ENCODE measurements around the gene B4GALNT3. TPM values are rescaled to one million over a fixed set of nuclear protein-coding genes. Genes with fewer than 3 reads are reported as not detected.
"Not testable (repeated sequence)": the region's sequence is repeated elsewhere in the genome, so short reads cannot be mapped to it uniquely, and the experiment has no call there.

Gene B4GALNT3
- total and polyA plus RNA-seq, 4 donors, result 1.7 to 36.1 (median 13.0) TPM

- H3K27me3 ChIP-seq (ENCODE audit: control insufficient read depth in 3 of 3, insufficient read depth in 3 of 3, low read length in 2 of 3), result no peaks in the 10 kb centered on the region
- WGBS, 2 donors, result 8% methylated on average over 39 of the region's 39 CpGs
- DNase-seq (peak; percentile 73 to 81 (median 79)), ATAC-seq (ENCODE audit: insufficient read depth, low FRiP score) (peak; percentile 82)
- peaks cover 0 to 22% (median 10%) of the 10 kb centered on the region in 5 donors for H3K4me1 ChIP-seq (ENCODE audit: control insufficient read depth in 5 of 5, insufficient read depth in 5 of 5, low read length in 5 of 5)
- H3K36me3 ChIP-seq (ENCODE audit: control insufficient read depth in 4 of 4, insufficient read depth in 4 of 4, low read length in 4 of 4), result no peaks in the 10 kb centered on the region
- peak; percentile 94 for TF ChIP-seq CTCF (IDR thresholded peaks at IDR 0.05; ENCODE audit: control extremely low read depth, extremely low read depth)
- no peak overlapping the region for H3K4me3 ChIP-seq
- peak overlapping the region in 1 of 2 donors; percentile 37 for H3K9ac ChIP-seq (ENCODE audit: insufficient read depth in 1 of 2, low read length in 2 of 2)
- peak overlapping the region; percentile 41 to 74 for H3K27ac ChIP-seq (ENCODE audit: low read depth in 1 of 2, low read length in 1 of 2)
- H3K9me3 ChIP-seq (ENCODE audit: control insufficient read depth in 4 of 4, insufficient read depth in 3 of 4, low read length in 3 of 4), result no peaks in the 10 kb centered on the region
Observed at GRCh38 chr12:575948-576614, 116.3 kb downstream of the B4GALNT3 start.

DNA sequence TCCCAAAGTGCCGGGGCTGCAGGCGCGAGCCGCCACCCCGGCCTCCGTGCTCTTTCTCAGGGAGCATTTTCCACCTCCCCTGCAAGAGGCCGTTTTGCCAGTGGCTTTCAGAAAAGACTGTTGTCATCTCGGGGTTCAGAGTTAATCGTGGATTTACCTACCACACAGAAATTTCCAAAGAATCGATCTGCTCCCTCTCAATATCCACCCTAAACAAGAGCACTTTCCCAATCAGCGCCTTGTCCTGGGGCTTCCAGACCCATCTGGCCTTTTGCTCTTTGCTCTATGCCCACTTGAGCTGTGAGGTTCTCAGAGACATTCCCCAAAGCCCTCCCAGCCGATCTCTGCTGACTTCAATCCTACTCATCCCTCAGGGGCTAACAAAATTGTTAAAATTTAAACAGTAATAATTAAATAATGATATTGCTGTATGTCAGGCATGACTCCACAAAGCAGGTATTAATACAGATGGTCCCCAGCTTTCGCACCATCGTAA, 116.9 kb downstream of the B4GALNT3 start:
- TF ChIP-seq CTCF (IDR thresholded peaks at IDR 0.05; ENCODE audit: control extremely low read depth, extremely low read depth), result no peak
- Histone ChIP-seq H3K9ac (ENCODE audit: insufficient read depth in 1 of 2, low read length in 2 of 2) (no peak overlapping the region), H3K27me3 (ENCODE audit: control insufficient read depth in 3 of 3, insufficient read depth in 3 of 3, low read length in 2 of 3) (no peaks in the 10 kb centered on the region), H3K4me3 (no peak overlapping the region), H3K4me1 (ENCODE audit: control insufficient read depth in 5 of 5, insufficient read depth in 5 of 5, low read length in 5 of 5) (peaks cover 0 to 16% (median 8%) of the 10 kb centered on the region in 5 donors), H3K27ac (ENCODE audit: low read depth in 1 of 2, low read length in 1 of 2) (peak overlapping the region in 1 of 2 donors; percentile 41), H3K36me3 (ENCODE audit: control insufficient read depth in 4 of 4, insufficient read depth in 4 of 4, low read length in 4 of 4) (no peaks in the 10 kb centered on the region), H3K9me3 (ENCODE audit: control insufficient read depth in 4 of 4, insufficient read depth in 3 of 4, low read length in 3 of 4) (no peaks in the 10 kb centered on the region)
- WGBS, 2 donors, result 88% methylated on average over 14 of the region's 14 CpGs
- ATAC-seq (ENCODE audit: insufficient read depth, low FRiP score) (no peak), DNase-seq (no peak)

- peak in 1 of 3 donors; percentile 8 for DNase-seq
- ATAC-seq (ENCODE audit: insufficient read depth, low FRiP score); H3K27me3 ChIP-seq (ENCODE audit: control insufficient read depth in 3 of 3, insufficient read depth in 3 of 3, low read length in 2 of 3); H3K9ac ChIP-seq (ENCODE audit: insufficient read depth in 1 of 2, low read length in 2 of 2); H3K36me3 ChIP-seq (ENCODE audit: control insufficient read depth in 4 of 4, insufficient read depth in 4 of 4, low read length in 4 of 4); H3K4me3 ChIP-seq; H3K9me3 ChIP-seq (ENCODE audit: control insufficient read depth in 4 of 4, insufficient read depth in 3 of 4, low read length in 3 of 4); H3K27ac ChIP-seq (ENCODE audit: low read depth in 1 of 2, low read length in 1 of 2): not testable (repeated sequence)
- H3K4me1 ChIP-seq (ENCODE audit: control insufficient read depth in 5 of 5, insufficient read depth in 5 of 5, low read length in 5 of 5), result peaks cover 0 to 11% (median 7%) of the 10 kb centered on the region in 5 donors
- 75 to 82% methylated on average over 19 of the region's 19 CpGs for WGBS, 2 donors
Observed at GRCh38 chr12:577994-578747, 118.4 kb downstream of the B4GALNT3 start.

GRCh38 chr12:578748-579419, 119.1 kb downstream of the B4GALNT3 start:
- H3K4me1 ChIP-seq (ENCODE audit: control insufficient read depth in 5 of 5, insufficient read depth in 5 of 5, low read length in 5 of 5), result peaks cover 0 to 11% (median 7%) of the 10 kb centered on the region in 5 donors
- no peaks in the 10 kb centered on the region for H3K27me3 ChIP-seq (ENCODE audit: control insufficient read depth in 3 of 3, insufficient read depth in 3 of 3, low read length in 2 of 3)
- peak overlapping the region in 1 of 2 donors; percentile 61 for H3K27ac ChIP-seq (ENCODE audit: low read depth in 1 of 2, low read length in 1 of 2)
- TF ChIP-seq CTCF (IDR thresholded peaks at IDR 0.05; ENCODE audit: control extremely low read depth, extremely low read depth), result no peak
- ATAC-seq (ENCODE audit: insufficient read depth, low FRiP score) (no peak), DNase-seq (peak in 2 of 3 donors; percentile 15 to 44)
- no peak overlapping the region for H3K4me3 ChIP-seq
- no peak overlapping the region for H3K9ac ChIP-seq (ENCODE audit: insufficient read depth in 1 of 2, low read length in 2 of 2)
- 49 to 54% methylated on average over 7 of the region's 7 CpGs for WGBS, 2 donors
- H3K9me3 ChIP-seq (ENCODE audit: control insufficient read depth in 4 of 4, insufficient read depth in 3 of 4, low read length in 3 of 4), result no peaks in the 10 kb centered on the region
- H3K36me3 ChIP-seq (ENCODE audit: control insufficient read depth in 4 of 4, insufficient read depth in 4 of 4, low read length in 4 of 4), result no peaks in the 10 kb centered on the region

All from lung (tissue), 12 donors.